GM18909 (cell line): Measurements from ENCODE around the gene SEPHS1.
"Not testable (repeated sequence)": the region's sequence is repeated elsewhere in the genome, so short reads cannot be mapped to it uniquely, and the experiment has no call there.

Experiments used
- ATAC-seq: cut with Tn5 transposase; IDR thresholded peaks from one replicate; pipeline ENCODE4 v1.9.1; 2021; ENCODE audit warnings: mild to moderate bottlenecking; ENCODE audit not compliant: unreplicated experiment, poor library complexity

SEPHS1 gene, protein sequence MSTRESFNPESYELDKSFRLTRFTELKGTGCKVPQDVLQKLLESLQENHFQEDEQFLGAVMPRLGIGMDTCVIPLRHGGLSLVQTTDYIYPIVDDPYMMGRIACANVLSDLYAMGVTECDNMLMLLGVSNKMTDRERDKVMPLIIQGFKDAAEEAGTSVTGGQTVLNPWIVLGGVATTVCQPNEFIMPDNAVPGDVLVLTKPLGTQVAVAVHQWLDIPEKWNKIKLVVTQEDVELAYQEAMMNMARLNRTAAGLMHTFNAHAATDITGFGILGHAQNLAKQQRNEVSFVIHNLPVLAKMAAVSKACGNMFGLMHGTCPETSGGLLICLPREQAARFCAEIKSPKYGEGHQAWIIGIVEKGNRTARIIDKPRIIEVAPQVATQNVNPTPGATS

GRCh38 chr10:13348216-13349017 is at the start of gene SEPHS1:
Gene SEPHS1 (minus strand): TSS chr10:13348293. CDS start chr10:13344950, 3,343 bp downstream.
- peak; percentile 63 for ATAC-seq

- no peak for ATAC-seq
Observed at GRCh38 chr10:13397052-13397451, 49.0 kb upstream of the SEPHS1 start.

DNA sequence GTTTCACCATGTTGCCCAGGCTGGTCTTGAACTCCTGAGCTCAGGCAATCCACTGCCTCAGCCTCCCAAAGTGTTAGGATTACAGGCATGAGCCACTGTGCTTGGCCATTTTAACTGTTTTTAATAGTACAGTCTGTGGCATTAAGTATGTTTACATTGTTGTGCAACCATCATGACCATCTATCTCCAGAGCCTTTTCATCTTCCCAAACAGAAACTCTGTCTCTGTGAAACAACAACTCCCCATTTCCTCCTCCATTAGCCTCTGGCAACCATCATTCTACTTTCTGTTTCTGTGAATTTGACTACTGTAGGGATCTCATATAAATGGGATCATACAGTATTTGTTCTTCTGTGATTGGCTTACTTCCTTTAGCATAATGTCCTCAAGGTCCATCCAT is 48.3 kb upstream of the SEPHS1 start:
- no peak for ATAC-seq

DNA sequence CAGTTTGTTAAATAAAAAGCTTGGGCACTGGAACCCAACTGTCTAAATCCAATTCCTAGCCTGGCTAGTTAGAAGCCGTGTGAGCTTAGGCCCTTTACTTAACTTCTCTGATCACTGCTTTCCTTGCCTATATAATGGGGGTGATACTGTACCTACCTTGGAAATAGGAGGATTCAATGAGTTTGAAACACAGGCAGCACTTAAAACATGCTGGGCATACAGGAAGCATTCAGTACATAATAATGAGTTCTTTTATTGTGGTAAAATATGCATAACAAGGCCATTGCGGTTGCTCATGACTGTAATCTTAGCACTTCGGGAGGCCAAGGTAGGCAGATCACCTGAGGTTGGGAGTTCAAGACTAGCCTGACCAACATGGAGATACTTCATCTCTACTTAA is 47.4 kb upstream of the SEPHS1 start:
- no peak for ATAC-seq

- no peak for ATAC-seq
Observed at GRCh38 chr10:13393640-13394039, 45.5 kb upstream of the SEPHS1 start.

GRCh38 chr10:13392701-13393100 is 44.6 kb upstream of the SEPHS1 start:
- no peak for ATAC-seq

- no peak for ATAC-seq
Observed at GRCh38 chr10:13390604-13391522, 42.8 kb upstream of the SEPHS1 start.

DNA sequence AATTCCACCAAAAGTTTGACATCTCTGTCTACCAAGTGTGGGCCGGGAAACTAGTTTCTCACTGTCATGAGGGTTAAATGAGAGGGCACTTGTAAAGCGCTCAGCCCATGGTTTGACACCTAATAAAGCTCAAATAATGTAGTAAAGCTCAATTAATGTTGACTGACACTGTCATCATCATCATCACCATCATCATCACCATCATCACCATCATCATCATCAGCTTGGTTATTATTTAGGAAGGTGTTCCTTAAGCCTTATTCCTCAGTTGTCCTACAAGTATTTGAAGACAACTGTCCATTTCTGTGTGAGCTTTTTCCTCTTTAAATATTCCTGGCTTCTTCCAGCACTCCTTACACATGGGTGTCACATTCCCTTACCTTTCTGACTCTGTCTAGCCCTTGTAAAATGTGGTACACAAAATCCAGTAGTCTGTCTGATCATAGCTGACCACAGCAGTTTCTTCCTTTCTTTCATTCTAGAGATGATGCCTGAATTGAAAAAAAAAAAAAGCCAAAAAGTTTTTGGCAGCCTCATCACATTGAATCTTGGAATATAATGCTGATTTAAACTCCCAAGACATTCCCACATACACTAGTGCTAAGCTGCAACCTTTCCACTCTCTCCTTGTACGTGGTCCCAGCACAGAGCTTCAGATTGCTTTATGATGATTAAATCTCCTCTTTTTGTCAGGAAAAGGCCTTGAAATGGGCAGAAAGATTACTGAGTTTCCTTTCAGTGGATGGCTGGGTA is 40.6 kb upstream of the SEPHS1 start:
- ATAC-seq, result no peak

- no peak for ATAC-seq
Observed at GRCh38 chr10:13386021-13386420, 37.9 kb upstream of the SEPHS1 start.

DNA sequence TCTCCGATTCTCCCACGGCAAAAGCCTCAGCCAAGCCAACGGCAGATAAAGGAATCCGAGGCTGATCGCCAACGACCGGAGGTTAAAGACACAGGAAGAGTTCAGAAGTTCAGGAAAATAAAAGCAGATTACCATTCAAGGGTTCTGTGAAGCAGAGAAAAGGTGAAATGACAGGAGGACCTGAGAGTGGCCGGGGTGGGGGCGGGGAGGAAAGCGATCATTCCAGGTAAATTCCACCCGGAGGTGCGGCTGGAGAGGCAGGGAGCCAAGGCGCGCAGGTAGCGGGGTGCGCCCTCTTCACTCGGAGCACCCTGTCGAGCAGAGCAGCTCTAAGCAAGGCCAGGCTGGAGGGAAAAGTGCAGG is 35.3 kb upstream of the SEPHS1 start:
- no peak for ATAC-seq

- ATAC-seq, result no peak
Observed at GRCh38 chr10:13382703-13383398, 34.8 kb upstream of the SEPHS1 start.

GRCh38 chr10:13379061-13379460 is 31.0 kb upstream of the SEPHS1 start:
- not testable (repeated sequence) for ATAC-seq

GRCh38 chr10:13376746-13377145 is 28.7 kb upstream of the SEPHS1 start:
- ATAC-seq, result no peak

DNA sequence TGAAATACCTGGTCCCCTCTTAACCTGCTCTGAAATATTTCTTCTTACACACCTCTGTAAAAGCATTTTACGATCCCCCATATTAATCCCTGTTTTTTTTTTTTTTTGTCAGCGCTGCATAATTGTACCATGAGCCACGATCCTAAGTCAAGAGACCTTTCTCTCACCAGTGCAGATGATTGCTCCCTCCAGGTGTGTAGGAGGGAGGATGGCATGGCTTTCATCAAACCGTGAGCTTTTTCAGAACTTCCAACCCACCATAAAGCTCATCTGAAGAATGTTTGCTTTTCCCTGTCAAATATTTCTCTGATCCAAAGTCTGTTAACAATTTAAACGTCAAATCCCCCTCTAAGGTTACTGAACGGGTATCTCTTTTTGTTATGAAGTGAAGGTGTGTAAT is 28.2 kb upstream of the SEPHS1 start:
- ATAC-seq, result no peak

DNA sequence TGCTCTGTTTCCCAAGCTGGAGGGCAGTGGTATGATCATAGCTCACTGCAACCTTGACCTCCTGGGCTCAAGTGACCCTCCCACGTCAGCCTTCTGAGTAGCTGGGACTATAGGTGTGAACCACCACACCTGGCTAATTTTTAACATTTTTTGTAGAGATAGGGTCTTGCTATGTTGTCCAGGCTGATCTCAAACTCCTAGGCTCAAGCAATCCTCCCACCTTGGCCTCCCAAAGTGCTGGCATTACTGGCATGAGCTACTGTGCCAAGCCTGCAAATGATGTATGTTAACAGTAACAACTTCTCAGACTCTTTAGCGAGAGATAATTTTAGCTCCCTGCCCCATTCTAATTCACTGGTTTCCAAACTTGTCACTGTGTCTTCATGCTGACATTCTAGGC is 27.7 kb upstream of the SEPHS1 start:
- ATAC-seq, result no peak

DNA sequence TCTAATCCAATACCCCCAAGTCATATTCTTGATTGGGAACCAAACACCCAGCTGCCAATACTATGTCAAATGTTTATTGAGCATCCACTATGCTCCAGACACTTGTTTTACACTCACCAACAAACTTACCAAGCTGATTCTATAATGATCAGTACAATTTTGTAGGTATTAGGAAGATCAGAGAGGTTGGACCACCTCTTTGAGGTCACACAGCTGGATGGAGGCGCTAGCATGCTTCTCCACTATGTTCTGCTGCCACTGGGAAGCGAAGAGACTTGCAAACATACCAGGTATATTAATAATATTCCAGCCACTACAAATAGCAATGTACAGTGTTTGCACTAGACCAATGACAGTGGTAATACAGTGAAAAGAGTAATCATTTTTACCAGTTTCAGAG is 25.6 kb upstream of the SEPHS1 start:
- ATAC-seq, result no peak

GRCh38 chr10:13372524-13372923 is 24.4 kb upstream of the SEPHS1 start:
- ATAC-seq, result no peak

DNA sequence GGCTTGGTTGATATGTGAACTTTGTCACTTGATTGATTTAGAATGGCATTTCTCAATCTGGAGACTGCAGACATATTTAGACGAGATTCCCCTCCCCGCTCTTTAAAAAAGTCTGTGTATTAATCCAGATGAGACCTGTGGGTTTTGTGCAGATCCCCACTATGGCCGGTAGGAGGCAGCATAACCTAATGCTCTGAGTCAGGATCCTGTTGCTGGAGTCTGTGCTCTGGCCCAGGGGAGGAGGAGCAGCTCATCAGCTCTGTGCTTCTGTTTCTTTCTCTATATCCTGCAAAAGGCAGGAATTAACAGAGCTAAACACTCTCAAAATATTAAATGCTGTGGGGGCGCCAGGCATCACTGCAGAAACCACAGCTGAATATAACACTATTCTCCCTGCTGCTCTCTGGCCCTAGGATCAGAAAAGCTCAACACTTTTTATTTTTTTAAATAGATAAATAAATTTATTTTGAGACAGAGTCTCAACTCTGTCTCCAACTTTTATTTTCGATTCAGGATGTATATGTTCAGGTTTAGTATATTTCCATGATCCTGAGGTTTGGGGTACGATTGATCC is 23.9 kb upstream of the SEPHS1 start:
- peak; percentile 84 for ATAC-seq

GRCh38 chr10:13366891-13367290 is 18.8 kb upstream of the SEPHS1 start:
- ATAC-seq, result no peak
